Osteoblast (primary cell): ENCODE measurements around the gene DUSP22. TPM values are rescaled to one million over a fixed set of nuclear protein-coding genes. Genes with fewer than 3 reads are reported as not detected.

ENCODE experiments used
- DNase-seq: peaks from one replicate; pipeline ENCODE4 v3.0.0; 2011; ENCODE audit warnings: low spot score, mixed read lengths; ENCODE audit not compliant: insufficient read length; ENCODE audit errors: missing footprints
- H2AFZ ChIP-seq: 2 replicates; pipeline ENCODE4 v1.6.0; 2011; ENCODE audit warnings: mild to moderate bottlenecking, low read length
- H3K27ac ChIP-seq: 2 replicates; pipeline ENCODE4 v1.5.1; 2011; ENCODE audit warnings: mild to moderate bottlenecking, low read depth, low read length, moderate library complexity
- H3K27me3 ChIP-seq: 2 replicates; pipeline ENCODE4 v1.6.0; 2012; ENCODE audit warnings: mild to moderate bottlenecking, control low read depth, inconsistent platforms, low read length, moderate library complexity; ENCODE audit not compliant: insufficient read depth
- H3K36me3 ChIP-seq: 2 replicates; pipeline ENCODE4 v1.5.1; 2011; ENCODE audit warnings: mild to moderate bottlenecking, low read length, control low read depth, moderate library complexity; ENCODE audit not compliant: insufficient read depth
- H3K4me1 ChIP-seq: 2 replicates; pipeline ENCODE4 v1.5.1; 2011; ENCODE audit warnings: mild to moderate bottlenecking, low read length, control low read depth, moderate library complexity; ENCODE audit not compliant: insufficient read depth
- H3K4me2 ChIP-seq: 2 replicates; pipeline ENCODE4 v1.6.0; 2011; ENCODE audit warnings: mild to moderate bottlenecking, low read length; ENCODE audit not compliant: insufficient read depth
- H3K4me3 ChIP-seq: fragments of 200-600 bp; sonication (generic); 3 replicates; pipeline ENCODE4 v1.5.1; 2012; ENCODE audit warnings: mild to moderate bottlenecking, low read length, inconsistent platforms; ENCODE audit not compliant: insufficient read depth
- H3K79me2 ChIP-seq: 2 replicates; pipeline ENCODE4 v1.6.0; 2012; ENCODE audit warnings: mild to moderate bottlenecking, low read length, control low read depth, inconsistent platforms; ENCODE audit not compliant: insufficient read depth
- H3K9me3 ChIP-seq: 2 replicates; pipeline ENCODE4 v1.5.1; 2011; ENCODE audit warnings: low read depth, low read length, control low read depth
- H4K20me1 ChIP-seq: 2 replicates; pipeline ENCODE4 v1.6.0; 2012; ENCODE audit warnings: mild to moderate bottlenecking, low read length, control low read depth; ENCODE audit not compliant: insufficient read depth
- total RNA-seq: library from RNA; depleted of rRNA; stranded (reverse); fragments of >200 nt; gene quantifications from 2 replicates; pipeline ENCODE4 v1.2.3, GENCODE V29; 2012
- TF ChIP-seq, protein P1 (sequence below): IDR thresholded peaks from 2 replicates; pipeline ENCODE4 v1.5.1; 2011; ENCODE audit warnings: mild to moderate bottlenecking, low read depth, low read length, moderate library complexity; ENCODE audit errors: extremely low read depth

Gene DUSP22
- total RNA-seq, 1 donor = 18.1 TPM

DNA sequence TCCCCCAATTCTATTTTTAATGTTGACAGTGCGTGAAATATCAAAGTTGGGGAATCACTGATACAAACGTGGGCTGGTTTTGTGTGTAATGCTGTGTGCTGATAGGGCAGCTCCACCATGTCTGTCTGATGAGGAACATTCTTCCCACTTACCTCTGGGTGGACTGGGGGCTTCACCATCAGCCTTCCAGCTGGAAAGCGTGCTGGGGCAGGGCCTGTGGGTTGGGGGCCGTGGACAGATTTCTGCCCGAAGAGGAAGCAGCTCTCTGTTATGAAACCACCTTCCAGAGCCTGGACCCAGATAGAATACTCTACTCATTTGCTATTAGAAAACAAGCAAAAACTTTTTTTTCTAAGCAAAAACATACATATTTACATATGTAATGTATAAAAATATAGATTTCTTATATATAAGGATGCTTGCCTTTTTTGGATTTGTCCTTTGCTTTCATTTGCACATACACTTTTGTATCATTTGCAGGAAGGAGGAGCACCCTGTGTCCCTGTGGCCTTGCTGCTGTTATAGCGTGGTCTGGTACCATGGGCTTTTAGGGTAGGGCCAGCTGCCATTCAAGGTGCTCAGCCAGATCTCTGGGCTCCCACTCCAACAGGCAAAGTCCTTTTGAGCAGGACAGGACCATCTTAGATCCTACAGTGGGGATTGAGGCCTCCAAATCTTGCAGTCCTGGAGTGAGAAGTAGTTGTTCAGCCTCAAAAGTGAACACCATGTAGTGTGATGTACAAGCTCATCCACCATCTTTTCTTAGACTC is 48.1 kb downstream of the DUSP22 start:
- DNase-seq = no peak
- Histone ChIP-seq H3K9me3 (no peaks in the 10 kb centered on the region), H3K4me2 (no peak overlapping the region), H3K79me2 (no peaks in the 10 kb centered on the region), H3K4me1 (no peaks in the 10 kb centered on the region), H2AFZ (no peak overlapping the region), H3K36me3 (no peaks in the 10 kb centered on the region), H3K27me3 (no peaks in the 10 kb centered on the region), H3K4me3 (no peak overlapping the region), H4K20me1 (peaks cover 13% of the 10 kb centered on the region), H3K27ac (no peak overlapping the region)
- TF ChIP-seq, protein P1, sequence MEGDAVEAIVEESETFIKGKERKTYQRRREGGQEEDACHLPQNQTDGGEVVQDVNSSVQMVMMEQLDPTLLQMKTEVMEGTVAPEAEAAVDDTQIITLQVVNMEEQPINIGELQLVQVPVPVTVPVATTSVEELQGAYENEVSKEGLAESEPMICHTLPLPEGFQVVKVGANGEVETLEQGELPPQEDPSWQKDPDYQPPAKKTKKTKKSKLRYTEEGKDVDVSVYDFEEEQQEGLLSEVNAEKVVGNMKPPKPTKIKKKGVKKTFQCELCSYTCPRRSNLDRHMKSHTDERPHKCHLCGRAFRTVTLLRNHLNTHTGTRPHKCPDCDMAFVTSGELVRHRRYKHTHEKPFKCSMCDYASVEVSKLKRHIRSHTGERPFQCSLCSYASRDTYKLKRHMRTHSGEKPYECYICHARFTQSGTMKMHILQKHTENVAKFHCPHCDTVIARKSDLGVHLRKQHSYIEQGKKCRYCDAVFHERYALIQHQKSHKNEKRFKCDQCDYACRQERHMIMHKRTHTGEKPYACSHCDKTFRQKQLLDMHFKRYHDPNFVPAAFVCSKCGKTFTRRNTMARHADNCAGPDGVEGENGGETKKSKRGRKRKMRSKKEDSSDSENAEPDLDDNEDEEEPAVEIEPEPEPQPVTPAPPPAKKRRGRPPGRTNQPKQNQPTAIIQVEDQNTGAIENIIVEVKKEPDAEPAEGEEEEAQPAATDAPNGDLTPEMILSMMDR = no peak

- H3K27me3 ChIP-seq = no peaks in the 10 kb centered on the region
- H3K9me3 ChIP-seq = no peaks in the 10 kb centered on the region
- H2AFZ ChIP-seq = no peak overlapping the region
- TF ChIP-seq, protein P1 = no peak
- H3K36me3 ChIP-seq = no peaks in the 10 kb centered on the region
- peaks cover 13% of the 10 kb centered on the region for H4K20me1 ChIP-seq
- no peak overlapping the region for H3K4me2 ChIP-seq
- no peaks in the 10 kb centered on the region for H3K4me1 ChIP-seq
- DNase-seq = no peak
- no peak overlapping the region for H3K27ac ChIP-seq
- no peaks in the 10 kb centered on the region for H3K79me2 ChIP-seq
- H3K4me3 ChIP-seq = no peak overlapping the region
Observed at GRCh38 chr6:340991-341827, 48.9 kb downstream of the DUSP22 start.

DNA sequence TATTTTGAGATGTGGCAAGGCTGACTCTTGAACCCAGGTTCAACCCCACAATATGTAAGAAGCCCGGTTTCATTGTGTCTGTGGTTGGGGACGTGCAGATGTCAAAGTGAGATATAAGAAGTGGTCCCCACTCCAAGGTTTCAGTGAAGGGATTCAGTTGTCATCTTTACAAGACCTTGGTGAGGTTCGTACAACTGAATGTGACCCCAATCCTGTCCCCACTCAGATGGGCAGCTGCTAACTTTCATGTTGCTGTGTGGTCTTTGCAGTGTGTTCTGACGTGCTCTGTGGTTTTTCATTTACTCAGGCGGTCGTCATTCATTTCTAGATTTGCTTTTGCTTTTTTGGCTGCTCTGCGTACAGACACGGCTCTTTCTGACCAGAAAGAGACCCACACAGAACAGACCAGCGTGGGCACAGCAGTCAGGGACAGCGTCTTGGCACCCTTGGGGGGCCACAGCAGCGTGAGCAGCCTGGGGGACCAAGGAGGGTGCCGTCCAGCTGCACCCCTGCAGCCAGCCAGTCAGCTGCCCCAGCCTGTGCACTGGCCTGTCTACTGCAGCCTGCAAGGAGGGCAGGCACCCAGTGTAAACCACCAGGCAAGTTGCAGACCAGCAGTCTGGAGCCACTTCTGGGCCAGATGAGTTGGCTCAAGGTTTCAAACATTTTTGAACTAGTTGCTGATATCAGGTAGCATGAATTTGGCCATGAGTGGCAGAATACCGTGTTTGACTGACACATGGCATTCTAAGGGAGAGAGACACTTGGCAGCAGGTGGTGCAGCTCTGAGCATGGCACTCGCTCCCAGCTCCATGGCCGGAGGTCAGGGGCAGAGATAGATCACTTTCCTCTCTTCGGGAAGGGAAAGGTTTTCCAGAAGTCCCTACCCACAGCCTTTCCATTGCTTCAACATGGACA is 49.9 kb downstream of the DUSP22 start:
- Histone ChIP-seq H3K4me1 (no peaks in the 10 kb centered on the region), H3K79me2 (no peaks in the 10 kb centered on the region), H3K4me2 (no peak overlapping the region), H3K4me3 (no peak overlapping the region), H4K20me1 (peaks cover 13% of the 10 kb centered on the region), H3K27me3 (no peaks in the 10 kb centered on the region), H2AFZ (no peak overlapping the region), H3K36me3 (no peaks in the 10 kb centered on the region), H3K9me3 (no peaks in the 10 kb centered on the region), H3K27ac (no peak overlapping the region)
- TF ChIP-seq, protein P1 = no peak
- no peak for DNase-seq
